ENCODE data around the gene PEX16. TPM values are rescaled to one million over a fixed set of nuclear protein-coding genes. Genes with fewer than 3 reads are reported as not detected.

PEX16 gene
- total and polyA plus RNA-seq, 4 experiments from 2014 or later: 49.6 to 71.5 (median 57.9) TPM

DNA sequence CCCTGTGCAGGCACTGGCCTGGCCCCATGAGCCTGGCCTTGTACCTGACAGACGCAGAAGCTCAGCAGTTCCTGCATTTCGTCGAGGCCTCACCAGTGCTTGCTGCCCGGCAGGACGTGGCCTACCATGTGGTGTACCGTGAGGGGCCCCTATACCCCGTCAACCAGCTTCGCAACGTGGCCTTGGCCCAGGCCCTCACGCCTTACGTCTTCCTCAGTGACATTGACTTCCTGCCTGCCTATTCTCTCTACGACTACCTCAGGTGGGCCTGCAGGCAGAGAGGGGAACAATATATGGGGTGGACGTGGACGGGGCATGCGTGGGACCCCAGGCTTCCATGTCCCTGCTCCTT, 9.6 kb upstream of the PEX16 start:
- Mint-ChIP-seq H3K27me3 (peaks cover 0 to 1% of the 10 kb centered on the region in 2 donors), H3K27ac (peak overlapping the region in 4 of 7 donors; percentile 29 to 78 (median 58)), H3K4me3 (no peak overlapping the region), H3K36me3 (peaks cover 6 to 9% of the 10 kb centered on the region in 2 donors), H3K4me1 (peaks cover 26 to 59% (median 43%) of the 10 kb centered on the region in 4 donors), H3K9me3 (peaks cover 0 to 2% (median 0%) of the 10 kb centered on the region in 8 donors)
- Histone ChIP-seq H3K36me3 (ENCODE audit: insufficient read depth, low read length) (no peaks in the 10 kb centered on the region), H3K27ac (ENCODE audit: low read depth, low read length) (no peak overlapping the region), H3K4me3 (ENCODE audit: low read length in 2 of 2) (no peak overlapping the region), H3K4me1 (ENCODE audit: insufficient read depth, low read length) (peaks cover 47% of the 10 kb centered on the region), H3K27me3 (ENCODE audit: insufficient read depth, low read length) (no peaks in the 10 kb centered on the region), H3K9me3 (ENCODE audit: control insufficient read depth in 1 of 2, low read length in 2 of 2) (no peaks in the 10 kb centered on the region)
- intact Hi-C loops (cut with micrococcal nuclease): no loop called here
- DNase-seq: no peak
- CTCF ChIA-PET (ENCODE audit: partially characterized antibody): interaction anchor here (2.0 kb wide), 1 partner anchor 38 kb away, joined by 6 read pairs; no protein-coding TSS in a partner anchor
- POLR2A ChIA-PET (ENCODE audit: partially characterized antibody): interaction anchor here (6.2 kb wide), 1 partner anchor 9 kb away, joined by 77 read pairs; the partner anchor contains the start of gene PEX16

DNA sequence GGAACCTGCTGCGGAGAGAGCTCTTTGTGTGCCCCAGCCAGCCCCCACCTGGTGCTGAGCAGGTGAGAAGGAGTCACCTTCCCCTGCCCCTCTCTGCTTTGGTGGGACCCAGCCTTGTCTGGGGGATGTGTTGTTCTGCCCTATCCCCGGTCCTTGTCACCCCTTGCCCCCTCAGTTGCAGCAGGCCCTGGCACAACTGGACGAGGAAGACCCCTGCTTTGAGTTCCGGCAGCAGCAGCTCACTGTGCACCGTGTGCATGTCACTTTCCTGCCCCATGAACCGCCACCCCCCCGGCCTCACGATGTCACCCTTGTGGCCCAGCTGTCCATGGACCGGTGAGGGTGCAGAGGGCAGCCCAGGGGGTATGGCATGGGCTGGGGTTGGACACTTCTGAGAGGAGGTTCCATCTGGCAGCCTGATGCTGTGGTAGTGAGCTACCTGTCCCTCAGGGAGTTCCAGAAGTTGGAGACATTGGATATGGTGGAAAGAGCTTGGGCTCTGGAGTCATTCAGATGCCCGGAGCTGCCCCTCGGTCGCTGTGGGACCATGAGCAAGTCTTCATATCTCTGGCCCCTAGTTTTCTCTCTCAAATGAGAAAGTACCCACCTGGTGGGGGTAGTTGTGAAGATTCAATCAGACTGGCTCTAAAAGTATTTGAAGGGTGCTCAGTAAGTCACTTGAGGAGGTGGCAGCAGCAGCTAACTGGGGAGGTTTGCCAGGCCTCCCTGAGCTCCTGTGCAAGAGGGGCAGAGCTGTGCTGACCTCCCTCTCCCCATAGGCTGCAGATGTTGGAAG, 9.1 kb upstream of the PEX16 start:
- peaks cover 3 to 9% of the 10 kb centered on the region in 2 donors for H3K36me3 Mint-ChIP-seq
- DNase-seq: no peak
- POLR2A ChIA-PET (ENCODE audit: partially characterized antibody): interaction anchor here (0.5 to 6.2 kb wide), 2 partner anchors 9 to 1709 kb away, joined by 3 to 77 read pairs; partner anchors contain the start of gene PEX16
- Histone ChIP-seq H3K4me1 (ENCODE audit: insufficient read depth, low read length) (peaks cover 44% of the 10 kb centered on the region), H3K36me3 (ENCODE audit: insufficient read depth, low read length) (no peaks in the 10 kb centered on the region), H3K4me3 (ENCODE audit: low read length in 2 of 2) (no peak overlapping the region), H3K27ac (ENCODE audit: low read depth, low read length) (no peak overlapping the region), H3K9me3 (ENCODE audit: control insufficient read depth in 1 of 2, low read length in 2 of 2) (no peaks in the 10 kb centered on the region), H3K27me3 (ENCODE audit: insufficient read depth, low read length) (no peaks in the 10 kb centered on the region)
- peaks cover 0 to 2% (median 0%) of the 10 kb centered on the region in 8 donors for H3K9me3 Mint-ChIP-seq
- peak overlapping the region in 5 of 7 donors; percentile 29 to 78 (median 47) for H3K27ac Mint-ChIP-seq
- CTCF ChIA-PET (ENCODE audit: partially characterized antibody): interaction anchor here (2.0 kb wide), 1 partner anchor 38 kb away, joined by 6 read pairs; no protein-coding TSS in a partner anchor
- peaks cover 0 to 1% of the 10 kb centered on the region in 2 donors for H3K27me3 Mint-ChIP-seq
- peaks cover 25 to 55% (median 42%) of the 10 kb centered on the region in 4 donors for H3K4me1 Mint-ChIP-seq
- no peak overlapping the region for H3K4me3 Mint-ChIP-seq
- intact Hi-C loops (cut with micrococcal nuclease): no loop called here

DNA sequence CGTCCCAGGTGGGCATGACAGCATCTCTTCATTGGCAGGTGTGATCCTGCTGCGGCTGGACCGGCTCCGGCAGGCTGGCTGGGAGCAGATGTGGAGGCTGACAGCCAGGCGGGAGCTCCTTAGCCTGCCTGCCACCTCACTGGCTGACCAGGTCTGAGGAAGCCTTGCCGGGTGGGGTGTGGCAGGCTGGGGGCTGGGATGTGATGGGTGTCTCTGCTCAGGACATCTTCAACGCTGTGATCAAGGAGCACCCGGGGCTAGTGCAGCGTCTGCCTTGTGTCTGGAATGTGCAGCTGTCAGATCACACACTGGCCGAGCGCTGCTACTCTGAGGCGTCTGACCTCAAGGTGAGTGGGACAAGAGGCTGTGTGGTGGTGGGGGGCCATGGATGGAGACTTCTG, 8.3 kb upstream of the PEX16 start:
- no peak for DNase-seq
- H3K36me3 Mint-ChIP-seq: peaks cover 0 to 6% of the 10 kb centered on the region in 2 donors
- peaks cover 0 to 2% (median 0%) of the 10 kb centered on the region in 8 donors for H3K9me3 Mint-ChIP-seq
- H3K36me3 ChIP-seq (ENCODE audit: insufficient read depth, low read length): no peaks in the 10 kb centered on the region
- H3K4me1 ChIP-seq (ENCODE audit: insufficient read depth, low read length): peaks cover 41% of the 10 kb centered on the region
- peak overlapping the region in 2 of 7 donors; percentile 54 to 66 for H3K27ac Mint-ChIP-seq
- CTCF ChIA-PET (ENCODE audit: partially characterized antibody): interaction anchor here (1.0 kb wide), 1 partner anchor 39 kb away, joined by 3 read pairs; no protein-coding TSS in a partner anchor
- POLR2A ChIA-PET (ENCODE audit: partially characterized antibody): interaction anchor here (6.2 kb wide), 1 partner anchor 8 kb away, joined by 77 read pairs; the partner anchor contains the start of gene PEX16
- H3K4me3 ChIP-seq (ENCODE audit: low read length in 2 of 2): no peak overlapping the region
- intact Hi-C loops (cut with micrococcal nuclease): no loop called here
- H3K4me3 Mint-ChIP-seq: no peak overlapping the region
- H3K27me3 ChIP-seq (ENCODE audit: insufficient read depth, low read length): no peaks in the 10 kb centered on the region
- no peak overlapping the region for H3K27ac ChIP-seq (ENCODE audit: low read depth, low read length)
- peaks cover 24 to 54% (median 40%) of the 10 kb centered on the region in 4 donors for H3K4me1 Mint-ChIP-seq
- H3K9me3 ChIP-seq (ENCODE audit: control insufficient read depth in 1 of 2, low read length in 2 of 2): no peaks in the 10 kb centered on the region
- peaks cover 0 to 1% of the 10 kb centered on the region in 2 donors for H3K27me3 Mint-ChIP-seq

DNA sequence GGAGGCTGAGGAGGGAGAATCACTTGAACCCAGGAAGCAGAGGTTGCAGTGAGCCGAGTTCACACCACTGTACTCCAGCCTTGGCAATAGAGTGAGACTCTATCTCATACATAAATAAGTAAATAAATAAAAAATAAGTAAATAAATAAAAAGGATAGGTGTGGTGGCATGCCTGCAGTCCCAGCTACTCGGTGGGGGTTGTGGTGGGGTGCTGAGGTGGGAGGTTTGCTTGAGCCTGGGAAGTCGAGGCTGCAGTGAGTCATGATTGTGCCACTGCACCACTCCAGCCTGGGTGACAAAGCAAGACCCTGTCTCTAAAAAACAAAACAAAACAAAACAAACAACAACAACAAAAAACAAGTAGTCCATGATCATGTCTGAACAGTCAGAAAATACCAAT, 7.9 kb upstream of the PEX16 start:
- Mint-ChIP-seq H3K4me3 (peak overlapping the region in 2 of 8 donors; percentile 28 to 31), H3K9me3 (peaks cover 0 to 2% (median 0%) of the 10 kb centered on the region in 8 donors), H3K27ac (peak overlapping the region in 3 of 7 donors; percentile 54 to 76 (median 66)), H3K27me3 (peaks cover 0 to 1% of the 10 kb centered on the region in 2 donors), H3K36me3 (peaks cover 0 to 6% of the 10 kb centered on the region in 2 donors), H3K4me1 (peaks cover 23 to 54% (median 39%) of the 10 kb centered on the region in 4 donors)
- ChIA-PET CTCF (ENCODE audit: partially characterized antibody) (interaction anchor here (1.0 kb wide), 1 partner anchor 39 kb away, joined by 3 read pairs; no protein-coding TSS in a partner anchor), POLR2A (ENCODE audit: partially characterized antibody) (interaction anchor here (6.2 kb wide), 1 partner anchor 8 kb away, joined by 77 read pairs; the partner anchor contains the start of gene PEX16)
- Histone ChIP-seq H3K4me1 (ENCODE audit: insufficient read depth, low read length) (peaks cover 37% of the 10 kb centered on the region), H3K27ac (ENCODE audit: low read depth, low read length) (no peak overlapping the region), H3K4me3 (ENCODE audit: low read length in 2 of 2) (no peak overlapping the region), H3K36me3 (ENCODE audit: insufficient read depth, low read length) (no peaks in the 10 kb centered on the region), H3K9me3 (ENCODE audit: control insufficient read depth in 1 of 2, low read length in 2 of 2) (no peaks in the 10 kb centered on the region), H3K27me3 (ENCODE audit: insufficient read depth, low read length) (no peaks in the 10 kb centered on the region)
- intact Hi-C loops (cut with micrococcal nuclease): no loop called here
- DNase-seq: no peak

DNA sequence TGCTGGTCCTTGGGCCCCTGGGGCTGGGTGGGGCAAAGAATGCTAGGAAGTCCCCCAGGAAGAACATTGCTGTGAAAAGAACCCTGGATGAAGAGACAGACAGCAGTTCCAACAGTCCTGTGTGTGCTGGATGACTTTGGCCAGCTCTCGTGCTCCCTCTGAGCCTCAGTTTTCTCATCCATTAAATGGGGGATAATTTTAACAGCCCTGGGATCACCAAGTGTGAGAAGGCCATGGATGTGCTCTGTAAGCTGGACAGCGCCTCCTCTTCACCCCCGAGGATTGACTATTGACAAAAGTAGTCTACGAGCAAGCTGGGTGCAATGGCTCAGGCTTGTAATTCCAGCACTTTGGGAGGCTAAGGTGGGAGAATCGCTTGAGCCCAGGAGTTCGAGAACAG, 7.2 kb upstream of the PEX16 start:
- Mint-ChIP-seq H3K36me3 (peaks cover 0 to 2% of the 10 kb centered on the region in 2 donors), H3K4me1 (peaks cover 17 to 54% (median 36%) of the 10 kb centered on the region in 4 donors), H3K9me3 (peaks cover 0 to 2% (median 0%) of the 10 kb centered on the region in 8 donors), H3K4me3 (peak overlapping the region in 3 of 8 donors; percentile 21 to 80 (median 24)), H3K27me3 (peaks cover 0 to 1% of the 10 kb centered on the region in 2 donors), H3K27ac (peak overlapping the region in 3 of 7 donors; percentile 41 to 62 (median 49))
- Histone ChIP-seq H3K9me3 (ENCODE audit: control insufficient read depth in 1 of 2, low read length in 2 of 2) (no peaks in the 10 kb centered on the region), H3K27ac (ENCODE audit: low read depth, low read length) (no peak overlapping the region), H3K36me3 (ENCODE audit: insufficient read depth, low read length) (no peaks in the 10 kb centered on the region), H3K27me3 (ENCODE audit: insufficient read depth, low read length) (no peaks in the 10 kb centered on the region), H3K4me1 (ENCODE audit: insufficient read depth, low read length) (peaks cover 36% of the 10 kb centered on the region), H3K4me3 (ENCODE audit: low read length in 2 of 2) (no peak overlapping the region)
- intact Hi-C loops (cut with micrococcal nuclease): no loop called here
- ChIA-PET POLR2A (ENCODE audit: partially characterized antibody) (no interaction called here), CTCF (ENCODE audit: partially characterized antibody) (no interaction called here)
- no peak for DNase-seq

DNA sequence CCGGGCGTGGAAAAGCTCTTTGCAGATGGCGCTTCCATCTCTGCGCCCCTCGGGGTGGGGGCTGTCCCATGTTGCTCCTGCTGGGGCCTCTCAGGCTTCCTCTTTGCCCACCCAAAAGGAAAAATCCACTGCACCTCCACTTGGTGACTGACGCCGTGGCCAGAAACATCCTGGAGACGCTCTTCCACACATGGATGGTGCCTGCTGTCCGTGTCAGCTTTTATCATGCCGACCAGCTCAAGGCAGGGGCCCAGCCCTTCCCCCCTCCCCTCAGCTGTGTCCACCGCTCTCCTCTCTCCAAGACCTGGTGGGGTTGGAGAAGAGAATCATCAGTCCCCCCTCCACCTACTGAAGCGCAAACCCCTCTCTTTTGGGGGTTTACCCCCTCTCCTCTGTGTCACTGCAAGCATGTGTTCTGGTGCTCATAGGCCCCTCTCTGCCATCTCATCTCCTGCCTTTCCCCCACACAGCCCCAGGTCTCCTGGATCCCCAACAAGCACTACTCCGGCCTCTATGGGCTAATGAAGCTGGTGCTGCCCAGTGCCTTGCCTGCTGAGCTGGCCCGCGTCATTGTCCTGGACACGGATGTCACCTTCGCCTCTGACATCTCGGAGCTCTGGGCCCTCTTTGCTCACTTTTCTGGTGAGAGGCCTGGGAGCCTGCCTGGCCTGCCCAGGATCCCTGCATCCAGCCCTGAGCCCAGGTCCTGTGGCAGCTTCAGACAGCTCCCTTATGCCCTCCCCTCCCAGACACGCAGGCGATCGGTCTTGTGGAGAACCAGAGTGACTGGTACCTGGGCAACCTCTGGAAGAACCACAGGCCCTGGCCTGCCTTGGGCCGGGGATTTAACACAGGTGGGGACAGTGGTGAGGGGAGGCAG, 6.6 kb upstream of the PEX16 start:
- Histone ChIP-seq H3K27me3 (ENCODE audit: insufficient read depth, low read length) (no peaks in the 10 kb centered on the region), H3K4me1 (ENCODE audit: insufficient read depth, low read length) (peaks cover 36% of the 10 kb centered on the region), H3K36me3 (ENCODE audit: insufficient read depth, low read length) (no peaks in the 10 kb centered on the region), H3K4me3 (ENCODE audit: low read length in 2 of 2) (no peak overlapping the region), H3K27ac (ENCODE audit: low read depth, low read length) (no peak overlapping the region), H3K9me3 (ENCODE audit: control insufficient read depth in 1 of 2, low read length in 2 of 2) (no peaks in the 10 kb centered on the region)
- CTCF ChIA-PET (ENCODE audit: partially characterized antibody): interaction anchor here (0.6 to 1.3 kb wide), 2 partner anchors 41 to 153 kb away, joined by 3 to 4 read pairs; no protein-coding TSS in a partner anchor
- POLR2A ChIA-PET (ENCODE audit: partially characterized antibody): interaction anchor here (0.6 to 1.3 kb wide), 4 partner anchors 15 to 102 kb away, joined by 3 read pairs; no protein-coding TSS in a partner anchor
- Mint-ChIP-seq H3K4me3 (peak overlapping the region; percentile 60 to 80 (median 72)), H3K36me3 (peaks cover 0 to 2% of the 10 kb centered on the region in 2 donors), H3K27me3 (peaks cover 0 to 1% of the 10 kb centered on the region in 2 donors), H3K9me3 (peaks cover 0 to 2% (median 0%) of the 10 kb centered on the region in 8 donors), H3K27ac (peak overlapping the region; percentile 5 to 95 (median 62)), H3K4me1 (peaks cover 16 to 54% (median 37%) of the 10 kb centered on the region in 4 donors)
- no peak for DNase-seq
- intact Hi-C loops (cut with micrococcal nuclease): no loop called here
